Peyer's patch (tissue), 4 donors: Measurements from ENCODE around the gene ZBTB7C. TPM values are rescaled to one million over a fixed set of nuclear protein-coding genes. Genes with fewer than 3 reads are reported as not detected.

Experiments
- DNase-seq, 3 donors: peaks; one replicate each; pipeline ENCODE4 v3.0.0-alpha.2; 2017 to 2019
- H3K27ac ChIP-seq, 4 donors: fragments of 200-600 bp; sonication (generic); one replicate each; pipeline ENCODE4 v1.5.1; 2016 to 2019
- H3K27me3 ChIP-seq, 2 donors: fragments of 200-600 bp; sonication (generic); one replicate each; pipeline ENCODE4 v1.5.1; 2019
- H3K36me3 ChIP-seq, 3 donors: fragments of 200-600 bp; sonication (generic); one replicate each; pipeline ENCODE4 v1.5.1; 2016 to 2019
- H3K4me1 ChIP-seq, 4 donors: fragments of 200-600 bp; sonication (generic); one replicate each; pipeline ENCODE4 v1.5.1; 2016 to 2019
- H3K4me3 ChIP-seq, 4 donors: fragments of 200-600 bp; sonication (generic); 1 replicate in 3 of 4; 2 replicates in 1 of 4; pipeline ENCODE4 v1.5.1; 2016 to 2019; ENCODE audit warnings: mild to moderate bottlenecking in 1 of 4
- H3K9me3 ChIP-seq, 4 donors: fragments of 200-600 bp; sonication (generic); one replicate each; pipeline ENCODE4 v1.5.1; 2016 to 2019; ENCODE audit warnings: mild to moderate bottlenecking in 1 of 4
- CTCF ChIP-seq, 6 experiments: fragments of 450-650 bp in 4 of 6; fragments of 200-600 bp in 2 of 6; sonication (generic) in 1 of 6; IDR thresholded peaks; one replicate each; pipeline ENCODE4 v1.5.1; 2017 to 2019; ENCODE audit warnings: antibody characterized with exemption in 6 of 6, mild to moderate bottlenecking in 3 of 6, moderate library complexity in 1 of 6
- POLR2A ChIP-seq, 2 donors: fragments of 450-650 bp; IDR thresholded peaks; one replicate each; pipeline ENCODE4 v1.5.1; 2017; ENCODE audit warnings: antibody characterized with exemption in 2 of 2, mild to moderate bottlenecking in 2 of 2, moderate library complexity in 2 of 2
- total RNA-seq, 4 donors: library from RNA; depleted of rRNA; stranded (reverse); fragments of >200 nt; gene quantifications; one replicate each; pipeline ENCODE4 v1.1.0, GENCODE V29; 2016

Gene ZBTB7C
- total RNA-seq, 4 donors from 2014 or later, result 10.5 to 15.7 (median 14.2) TPM

DNA sequence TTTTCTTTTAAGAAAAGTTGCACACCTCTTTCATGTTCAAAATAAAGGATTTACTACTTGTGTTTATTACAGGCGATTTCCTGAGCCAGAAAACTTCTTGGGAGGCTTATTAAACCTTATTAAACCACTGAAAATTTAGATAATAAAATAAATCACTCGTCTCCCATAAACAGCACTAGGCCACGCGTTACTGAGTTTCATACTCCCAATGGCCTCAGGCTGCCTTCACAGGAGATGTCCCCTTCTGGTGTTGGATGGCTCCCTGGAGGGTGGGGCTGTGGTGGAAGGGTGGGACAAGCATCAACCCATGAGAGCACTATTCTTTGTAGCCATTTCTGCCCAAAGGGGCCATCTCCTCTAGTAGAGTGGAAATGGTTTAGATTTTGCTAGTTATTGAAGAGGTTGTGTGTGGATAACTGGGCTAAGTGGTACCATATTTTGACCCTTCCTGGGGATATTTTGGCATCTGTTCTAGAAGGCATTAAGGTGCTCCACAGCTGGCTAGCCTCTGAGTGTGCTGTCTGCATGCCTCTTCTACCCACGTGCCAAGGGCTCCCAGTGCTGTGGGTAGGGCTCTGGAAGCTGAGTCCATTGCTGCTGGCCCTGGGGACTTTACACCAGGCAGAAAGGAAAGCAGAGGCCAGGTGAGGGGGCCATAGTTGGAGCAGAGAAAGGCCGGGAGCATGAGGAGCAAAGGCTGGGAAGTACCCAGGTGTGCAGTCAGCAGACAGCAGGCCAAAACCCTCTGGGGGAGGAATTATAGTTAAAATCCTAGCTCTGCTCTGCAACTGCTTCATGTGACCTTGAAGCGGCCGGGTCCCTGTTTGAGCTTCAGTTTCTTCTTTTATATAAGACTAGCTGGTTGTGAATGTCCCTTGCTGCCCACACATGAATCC, 357.0 kb downstream of the ZBTB7C start:
- DNase-seq, result peak in 1 of 3 donors; percentile 41
- no peak overlapping the region for H3K4me3 ChIP-seq
- H3K4me1 ChIP-seq, result peaks cover 0 to 15% (median 0%) of the 10 kb centered on the region in 4 donors
- H3K9me3 ChIP-seq, result no peaks in the 10 kb centered on the region
- no peaks in the 10 kb centered on the region for H3K36me3 ChIP-seq
- H3K27me3 ChIP-seq, result no peaks in the 10 kb centered on the region
- TF ChIP-seq POLR2A (IDR thresholded peaks at IDR 0.05) (no peak), CTCF (IDR thresholded peaks at IDR 0.05) (no peak)
- no peak overlapping the region for H3K27ac ChIP-seq

GRCh38 chr18:48050176-48050575, 359.0 kb downstream of the ZBTB7C start:
- H3K4me3 ChIP-seq, result no peak overlapping the region
- peak overlapping the region in 1 of 4 donors; percentile 16 for H3K27ac ChIP-seq
- TF ChIP-seq CTCF (IDR thresholded peaks at IDR 0.05), result no peak
- TF ChIP-seq POLR2A (IDR thresholded peaks at IDR 0.05), result no peak
- H3K9me3 ChIP-seq, result no peaks in the 10 kb centered on the region
- DNase-seq, result no peak
- no peaks in the 10 kb centered on the region for H3K27me3 ChIP-seq
- peaks cover 0 to 15% (median 0%) of the 10 kb centered on the region in 4 donors for H3K4me1 ChIP-seq
- H3K36me3 ChIP-seq, result no peaks in the 10 kb centered on the region

- TF ChIP-seq POLR2A (IDR thresholded peaks at IDR 0.05), result no peak
- no peak for TF ChIP-seq CTCF (IDR thresholded peaks at IDR 0.05)
- no peak for DNase-seq
- peaks cover 0 to 13% (median 0%) of the 10 kb centered on the region in 4 donors for H3K4me1 ChIP-seq
- H3K36me3 ChIP-seq, result no peaks in the 10 kb centered on the region
- H3K4me3 ChIP-seq, result no peak overlapping the region
- no peaks in the 10 kb centered on the region for H3K9me3 ChIP-seq
- peak overlapping the region in 1 of 4 donors; percentile 16 for H3K27ac ChIP-seq
- no peaks in the 10 kb centered on the region for H3K27me3 ChIP-seq
Measured at GRCh38 chr18:48049757-48050156, 359.4 kb downstream of the ZBTB7C start.

GRCh38 chr18:48048251-48048650, 360.9 kb downstream of the ZBTB7C start:
- Histone ChIP-seq H3K4me1 (peaks cover 0 to 5% (median 0%) of the 10 kb centered on the region in 4 donors), H3K9me3 (no peaks in the 10 kb centered on the region), H3K36me3 (no peaks in the 10 kb centered on the region), H3K4me3 (no peak overlapping the region), H3K27ac (no peak overlapping the region), H3K27me3 (no peaks in the 10 kb centered on the region)
- TF ChIP-seq POLR2A (IDR thresholded peaks at IDR 0.05) (no peak), CTCF (IDR thresholded peaks at IDR 0.05) (no peak)
- no peak for DNase-seq

GRCh38 chr18:48046843-48047242, 362.3 kb downstream of the ZBTB7C start:
- Histone ChIP-seq H3K4me3 (no peak overlapping the region), H3K27ac (no peak overlapping the region), H3K27me3 (no peaks in the 10 kb centered on the region), H3K4me1 (peaks cover 0 to 5% (median 0%) of the 10 kb centered on the region in 4 donors), H3K36me3 (no peaks in the 10 kb centered on the region), H3K9me3 (no peaks in the 10 kb centered on the region)
- TF ChIP-seq CTCF (IDR thresholded peaks at IDR 0.05), result no peak
- no peak for TF ChIP-seq POLR2A (IDR thresholded peaks at IDR 0.05)
- DNase-seq, result peak in 1 of 3 donors; percentile 20
